ENCODE results near the gene TRABD. TPM values are rescaled to one million over a fixed set of nuclear protein-coding genes. Genes with fewer than 3 reads are reported as not detected.

TRABD gene
- total and polyA plus RNA-seq, 7 donors: 14.2 to 88.1 (median 21.4) TPM

DNA sequence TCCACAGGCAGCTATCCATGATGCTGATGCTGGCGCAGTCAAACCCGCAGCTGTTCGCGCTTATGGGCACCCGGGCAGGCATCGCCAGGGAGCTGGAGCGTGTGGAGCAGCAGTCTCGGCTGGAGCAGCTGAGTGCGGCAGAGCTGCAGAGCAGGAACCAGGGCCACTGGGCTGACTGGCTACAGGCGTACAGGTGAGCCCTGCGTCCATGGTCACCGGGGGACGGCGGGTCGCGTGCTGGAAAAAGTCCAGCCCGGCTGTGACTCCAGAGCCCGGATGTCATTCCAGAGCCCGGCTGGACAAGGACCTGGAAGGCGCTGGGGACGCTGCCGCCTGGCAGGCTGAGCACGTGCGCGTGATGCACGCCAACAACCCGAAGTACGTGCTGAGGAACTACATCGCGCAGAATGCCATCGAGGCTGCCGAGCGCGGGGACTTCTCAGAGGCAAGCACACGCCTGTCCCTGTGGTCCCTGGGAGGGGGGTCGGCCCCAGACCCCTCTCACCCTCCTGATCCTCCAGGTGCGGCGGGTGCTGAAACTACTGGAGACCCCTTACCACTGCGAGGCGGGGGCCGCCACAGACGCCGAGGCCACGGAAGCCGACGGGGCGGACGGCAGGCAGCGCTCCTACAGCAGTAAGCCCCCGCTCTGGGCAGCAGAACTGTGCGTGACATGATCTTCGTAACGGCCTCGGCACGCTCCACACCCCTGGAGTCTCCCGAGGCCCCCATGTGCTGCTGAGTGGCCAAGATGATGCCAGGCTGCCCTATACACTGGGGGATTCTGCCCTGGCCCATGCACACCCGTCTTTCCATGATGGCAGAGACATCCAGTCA lies 31.2 kb downstream of the TRABD start:
- no peak for TF ChIP-seq EP300 (IDR thresholded peaks at IDR 0.05)
- TF ChIP-seq POLR2AphosphoS5 (IDR thresholded peaks at IDR 0.05): no peak
- no peak for TF ChIP-seq CTCF (IDR thresholded peaks at IDR 0.05)
- no peak for TF ChIP-seq POLR2A (IDR thresholded peaks at IDR 0.05)
- Histone ChIP-seq H3K27ac (no peak overlapping the region), H3K4me1 (peaks cover 0 to 14% (median 8%) of the 10 kb centered on the region in 4 donors), H3K4me3 (no peak overlapping the region), H3K36me3 (peaks cover 57 to 92% (median 68%) of the 10 kb centered on the region in 4 donors), H3K9me3 (no peaks in the 10 kb centered on the region), H3K27me3 (no peaks in the 10 kb centered on the region)
- 95 to 96% methylated on average over 57 of the region's 57 CpGs for WGBS, 2 donors
- intact Hi-C loops (cut with DNase I): no loop called here
- peak; percentile 65 for DNase-seq

- intact Hi-C loops (cut with DNase I): no loop called here
- Histone ChIP-seq H3K36me3 (peaks cover 62 to 92% (median 72%) of the 10 kb centered on the region in 4 donors), H3K4me3 (no peak overlapping the region), H3K4me1 (peaks cover 0 to 14% (median 8%) of the 10 kb centered on the region in 4 donors), H3K9me3 (no peaks in the 10 kb centered on the region), H3K27ac (no peak overlapping the region), H3K27me3 (no peaks in the 10 kb centered on the region)
- whole genome bisulfite sequencing, 2 donors: 89% methylated on average over 21 of the region's 21 CpGs
- TF ChIP-seq POLR2A (IDR thresholded peaks at IDR 0.05): no peak
- TF ChIP-seq EP300 (IDR thresholded peaks at IDR 0.05): no peak
- no peak for TF ChIP-seq CTCF (IDR thresholded peaks at IDR 0.05)
- no peak for TF ChIP-seq POLR2AphosphoS5 (IDR thresholded peaks at IDR 0.05)
- DNase-seq: no peak
Observed at GRCh38 chr22:50217543-50218152, 31.9 kb downstream of the TRABD start.

- peak; percentile 66 for DNase-seq
- Histone ChIP-seq H3K27me3 (no peaks in the 10 kb centered on the region), H3K4me3 (no peak overlapping the region), H3K36me3 (peaks cover 62 to 92% (median 74%) of the 10 kb centered on the region in 4 donors), H3K9me3 (no peaks in the 10 kb centered on the region), H3K27ac (no peak overlapping the region), H3K4me1 (peaks cover 0 to 14% (median 8%) of the 10 kb centered on the region in 4 donors)
- 83 to 86% methylated on average over 43 of the region's 43 CpGs for WGBS, 2 donors
- intact Hi-C loops (cut with DNase I): no loop called here
- TF ChIP-seq CTCF (IDR thresholded peaks at IDR 0.05) (no peak), POLR2AphosphoS5 (IDR thresholded peaks at IDR 0.05) (no peak), POLR2A (IDR thresholded peaks at IDR 0.05) (no peak), EP300 (IDR thresholded peaks at IDR 0.05) (no peak)
Observed at GRCh38 chr22:50218153-50218995, 32.7 kb downstream of the TRABD start.

GRCh38 chr22:50218996-50219727 lies 33.4 kb downstream of the TRABD start:
- no peak overlapping the region for H3K4me3 ChIP-seq
- H3K27me3 ChIP-seq: no peaks in the 10 kb centered on the region
- TF ChIP-seq EP300 (IDR thresholded peaks at IDR 0.05) (no peak), POLR2AphosphoS5 (IDR thresholded peaks at IDR 0.05) (peak in 2 of 4 donors; percentile 38 to 48)
- peak; percentile 97 for DNase-seq
- peak overlapping the region in 2 of 4 donors; percentile 40 for H3K27ac ChIP-seq
- peaks cover 64 to 92% (median 76%) of the 10 kb centered on the region in 4 donors for H3K36me3 ChIP-seq
- H3K4me1 ChIP-seq: peaks cover 0 to 14% (median 8%) of the 10 kb centered on the region in 4 donors
- 62 to 76% methylated on average over 42 of the region's 42 CpGs for WGBS, 2 donors
- intact Hi-C loops (cut with DNase I): no loop called here
- no peaks in the 10 kb centered on the region for H3K9me3 ChIP-seq

All from sigmoid colon (tissue), 7 donors.